Measurements from ENCODE around the gene CLASRP.
"Not testable (repeated sequence)": the region's sequence is repeated elsewhere in the genome, so short reads cannot be mapped to it uniquely, and the experiment has no call there.

Gene CLASRP, protein sequence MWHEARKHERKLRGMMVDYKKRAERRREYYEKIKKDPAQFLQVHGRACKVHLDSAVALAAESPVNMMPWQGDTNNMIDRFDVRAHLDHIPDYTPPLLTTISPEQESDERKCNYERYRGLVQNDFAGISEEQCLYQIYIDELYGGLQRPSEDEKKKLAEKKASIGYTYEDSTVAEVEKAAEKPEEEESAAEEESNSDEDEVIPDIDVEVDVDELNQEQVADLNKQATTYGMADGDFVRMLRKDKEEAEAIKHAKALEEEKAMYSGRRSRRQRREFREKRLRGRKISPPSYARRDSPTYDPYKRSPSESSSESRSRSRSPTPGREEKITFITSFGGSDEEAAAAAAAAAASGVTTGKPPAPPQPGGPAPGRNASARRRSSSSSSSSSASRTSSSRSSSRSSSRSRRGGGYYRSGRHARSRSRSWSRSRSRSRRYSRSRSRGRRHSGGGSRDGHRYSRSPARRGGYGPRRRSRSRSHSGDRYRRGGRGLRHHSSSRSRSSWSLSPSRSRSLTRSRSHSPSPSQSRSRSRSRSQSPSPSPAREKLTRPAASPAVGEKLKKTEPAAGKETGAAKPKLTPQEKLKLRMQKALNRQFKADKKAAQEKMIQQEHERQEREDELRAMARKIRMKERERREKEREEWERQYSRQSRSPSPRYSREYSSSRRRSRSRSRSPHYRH

DNA sequence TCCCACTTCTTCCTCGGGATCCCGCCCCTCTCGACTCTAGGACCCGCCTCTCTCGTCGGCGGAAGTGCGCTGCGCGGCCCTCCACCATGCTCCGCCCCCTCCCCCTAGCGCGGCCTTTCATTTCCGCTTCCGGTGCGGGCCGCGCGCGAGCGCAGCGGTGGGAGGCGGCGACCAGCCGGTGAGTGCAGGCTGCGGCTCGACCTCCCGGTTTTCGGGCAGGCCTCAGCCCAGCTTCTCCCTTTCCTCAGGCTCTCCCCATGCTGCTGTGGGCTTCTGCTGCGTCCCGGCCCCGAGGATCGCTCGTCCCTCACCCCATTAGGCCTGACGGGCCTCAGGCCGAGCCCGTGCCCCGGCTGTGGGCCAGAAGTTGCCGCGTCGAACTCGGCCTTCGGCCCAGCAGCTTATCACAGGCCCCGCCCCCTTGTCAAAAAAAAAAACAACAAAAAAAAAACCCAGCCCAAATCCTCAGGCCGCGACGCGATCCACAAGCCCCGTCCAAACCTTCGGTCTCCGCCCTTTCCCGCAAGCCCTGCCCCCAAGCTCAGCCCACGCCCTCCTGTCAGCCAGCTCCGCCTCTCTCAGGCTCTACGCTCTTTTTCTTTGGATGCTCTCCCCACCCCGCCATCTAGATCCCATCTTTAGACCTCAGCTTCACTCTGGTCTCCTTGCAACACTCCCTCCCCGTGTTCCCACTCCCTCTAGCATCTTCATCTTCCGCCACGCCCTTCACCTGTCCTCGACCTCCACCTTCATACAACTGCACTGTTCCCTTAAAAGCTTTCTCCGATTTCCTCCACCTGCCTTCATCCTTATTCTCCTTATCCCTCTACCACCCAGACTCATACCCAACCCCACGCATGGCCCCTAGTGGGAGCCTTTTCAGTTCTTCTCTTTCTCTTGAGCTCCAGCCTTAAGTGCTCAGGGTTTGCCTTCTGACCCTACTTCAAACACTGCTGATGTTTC is at the start of gene CLASRP:
Gene CLASRP, plus strand, starts transcription at position 115 of the 963 bp plus-strand sequence. CDS start 1,168 bp downstream, outside the sequence.
- DNase-seq (ENCODE audit: low read depth, low spot score): peak; percentile 77

GRCh38 chr19:44990459-44990858 is 48.4 kb upstream of the CLASRP start:
- DNase-seq (ENCODE audit: low read depth, low spot score): no peak

GRCh38 chr19:44990966-44991365 is 47.9 kb upstream of the CLASRP start:
- no peak for DNase-seq (ENCODE audit: low read depth, low spot score)

GRCh38 chr19:44992336-44993163 is 46.3 kb upstream of the CLASRP start:
- DNase-seq (ENCODE audit: low read depth, low spot score): no peak

DNA sequence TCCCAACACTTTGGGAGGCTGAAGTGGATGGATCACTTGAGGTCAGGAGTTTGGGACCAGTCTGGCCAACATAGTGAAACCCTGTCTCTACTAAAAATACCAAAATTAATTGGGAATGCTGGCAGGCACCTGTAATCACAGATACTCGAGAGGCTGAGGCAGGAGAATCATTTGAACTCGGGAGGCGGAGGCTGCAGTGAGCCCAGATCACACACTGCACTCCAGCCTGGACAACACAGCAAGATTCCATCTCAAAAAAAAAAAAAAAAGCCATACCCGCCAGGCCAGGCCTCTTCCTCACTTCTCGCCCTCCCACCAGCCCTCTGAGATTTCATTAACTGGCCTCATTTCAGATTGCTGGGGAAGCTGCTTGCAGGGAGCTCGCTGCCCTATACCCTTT is 45.3 kb upstream of the CLASRP start:
- no peak for DNase-seq (ENCODE audit: low read depth, low spot score)

- DNase-seq (ENCODE audit: low read depth, low spot score): no peak
These were observed 44.8 kb upstream of the CLASRP start for GRCh38 chr19:44993926-44994537.

- no peak for DNase-seq (ENCODE audit: low read depth, low spot score)
These were observed 40.8 kb upstream of the CLASRP start for GRCh38 chr19:44998025-44998424.

DNA sequence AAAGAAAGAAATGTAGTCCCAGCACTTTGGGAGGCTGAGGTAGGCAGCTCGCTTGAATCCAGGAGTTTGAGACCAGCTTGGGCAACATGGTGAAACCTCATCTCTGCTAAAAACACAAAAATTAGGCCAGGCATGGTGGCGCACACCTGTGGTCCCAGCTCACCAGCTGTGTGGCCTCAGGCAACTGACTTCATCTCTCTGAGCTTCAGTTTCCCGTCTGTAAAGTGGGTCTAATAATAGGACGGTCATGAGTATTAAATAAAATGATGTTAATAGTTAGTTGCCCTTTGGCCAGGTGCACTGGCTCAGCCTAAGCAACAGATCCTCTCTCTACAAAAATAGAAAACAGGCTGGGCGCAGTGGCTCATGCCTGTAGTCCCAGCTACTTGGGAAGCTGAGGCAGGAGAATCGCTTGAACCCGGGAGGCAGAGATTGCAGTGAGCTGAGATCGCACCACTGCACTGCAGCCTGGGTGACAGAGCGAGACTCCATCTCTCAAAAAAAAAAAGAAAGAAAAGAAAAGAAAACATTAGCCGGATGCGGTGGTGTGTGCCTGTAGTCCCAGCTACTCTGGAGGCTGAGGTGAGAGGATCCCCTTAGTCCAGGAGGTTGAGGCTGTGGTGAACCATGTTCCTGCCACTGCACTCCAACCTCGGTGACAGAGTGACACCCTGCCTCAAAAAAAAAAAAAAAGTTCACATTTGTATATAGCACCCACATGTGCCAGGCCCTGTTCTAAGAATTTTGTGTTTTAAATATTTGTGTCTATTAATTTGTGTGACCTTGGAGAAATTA is 39.5 kb upstream of the CLASRP start:
- DNase-seq (ENCODE audit: low read depth, low spot score): not testable (repeated sequence)

DNA sequence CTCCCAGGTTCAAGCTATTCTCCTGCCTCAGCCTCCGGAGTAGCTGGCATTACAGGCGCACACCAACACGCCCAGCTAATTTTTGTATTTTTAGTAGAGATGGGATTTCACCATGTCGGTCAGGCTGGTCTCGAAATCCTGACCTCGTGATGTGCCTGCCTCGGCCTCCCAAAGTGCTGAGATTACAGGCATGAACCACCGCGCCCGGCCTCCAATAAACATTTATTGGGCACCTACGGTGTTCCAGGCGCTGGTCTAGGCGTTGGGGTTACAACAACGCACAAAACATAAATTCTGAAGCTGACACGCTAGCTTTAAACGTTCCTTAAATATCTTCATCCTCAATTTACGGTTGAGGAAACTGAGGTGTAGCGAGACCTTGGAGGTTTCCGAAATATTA is 38.2 kb upstream of the CLASRP start:
- DNase-seq (ENCODE audit: low read depth, low spot score): not testable (repeated sequence)

DNA sequence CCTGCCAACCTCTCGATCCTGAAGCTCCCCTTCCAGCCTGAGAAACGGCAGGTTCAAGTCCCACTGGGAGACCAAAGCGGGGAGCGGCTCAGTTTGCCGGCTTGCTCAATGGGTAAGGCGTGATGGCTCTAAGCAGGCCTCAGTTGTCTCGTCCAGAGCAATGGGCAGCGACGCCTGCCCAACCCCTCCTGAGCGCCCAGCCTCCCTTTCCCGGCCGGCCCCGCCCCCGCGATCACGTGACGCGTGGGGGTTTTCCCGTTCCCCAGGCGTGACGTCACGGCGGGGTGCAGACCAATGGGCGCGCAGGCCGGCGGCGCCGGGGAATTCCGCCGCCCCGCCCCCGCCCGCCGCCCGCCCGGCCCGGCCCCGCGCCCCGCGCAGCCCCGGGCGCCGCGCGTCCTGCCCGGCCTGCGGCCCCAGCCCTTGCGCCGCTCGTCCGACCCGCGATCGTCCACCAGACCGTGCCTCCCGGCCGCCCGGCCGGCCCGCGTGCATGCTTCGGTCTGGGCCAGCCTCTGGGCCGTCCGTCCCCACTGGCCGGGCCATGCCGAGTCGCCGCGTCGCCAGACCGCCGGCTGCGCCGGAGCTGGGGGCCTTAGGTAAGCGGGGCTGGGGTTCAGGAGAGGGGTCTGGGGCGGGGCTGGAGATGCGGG is 37.6 kb upstream of the CLASRP start, which contains the start of gene RELB:
Gene RELB, plus strand, starts transcription at position 378 of the 653 bp plus-strand sequence. Its CDS starts 116 bp downstream, at position 494.
- peak; percentile 88 for DNase-seq (ENCODE audit: low read depth, low spot score)

GRCh38 chr19:45003485-45003884 is 35.4 kb upstream of the CLASRP start:
- no peak for DNase-seq (ENCODE audit: low read depth, low spot score)

- DNase-seq (ENCODE audit: low read depth, low spot score): no peak
These were observed 33.1 kb upstream of the CLASRP start for GRCh38 chr19:45005787-45006186.

DNA sequence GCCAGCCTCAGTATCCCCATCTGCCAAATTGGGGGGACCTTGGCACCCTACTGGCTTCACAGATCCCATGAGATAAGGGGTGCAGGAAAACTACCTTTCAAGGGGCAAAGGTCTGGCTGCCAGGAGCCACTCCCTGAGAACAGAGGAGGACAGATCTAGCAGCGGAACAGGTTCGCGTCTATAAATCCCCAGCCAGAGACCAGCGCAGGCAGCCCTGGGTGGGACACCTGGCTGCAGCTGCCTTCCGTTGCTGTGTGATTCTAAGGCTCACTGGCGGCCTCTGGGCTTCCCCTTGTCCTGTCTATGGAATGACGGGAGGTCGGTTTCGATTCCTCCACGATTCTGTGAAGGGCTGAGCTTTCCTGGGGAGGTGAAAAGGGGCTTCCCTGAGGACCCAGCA is 30.3 kb upstream of the CLASRP start:
- DNase-seq (ENCODE audit: low read depth, low spot score): no peak

- no peak for DNase-seq (ENCODE audit: low read depth, low spot score)
These were observed 29.1 kb upstream of the CLASRP start for GRCh38 chr19:45009625-45010255.

DNA sequence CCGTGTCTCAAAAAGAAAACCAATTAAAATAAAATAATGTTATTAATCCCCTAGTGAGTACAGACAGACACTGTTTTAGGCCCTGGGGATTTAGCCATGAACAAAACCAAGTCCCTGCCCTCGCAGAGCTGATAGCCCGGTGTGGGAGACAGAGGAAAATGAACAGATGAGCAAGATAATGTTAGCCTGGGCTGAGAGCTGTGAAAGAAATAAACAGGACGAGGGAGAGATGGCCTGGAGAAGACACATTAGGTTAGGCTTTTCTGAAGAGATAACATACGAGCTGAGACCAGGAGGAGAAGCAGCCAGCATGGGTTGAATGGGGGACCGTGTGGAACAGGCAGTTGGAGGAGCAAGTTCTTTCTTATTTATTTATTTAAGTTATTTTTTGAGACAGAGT is 28.5 kb upstream of the CLASRP start:
- no peak for DNase-seq (ENCODE audit: low read depth, low spot score)

DNA sequence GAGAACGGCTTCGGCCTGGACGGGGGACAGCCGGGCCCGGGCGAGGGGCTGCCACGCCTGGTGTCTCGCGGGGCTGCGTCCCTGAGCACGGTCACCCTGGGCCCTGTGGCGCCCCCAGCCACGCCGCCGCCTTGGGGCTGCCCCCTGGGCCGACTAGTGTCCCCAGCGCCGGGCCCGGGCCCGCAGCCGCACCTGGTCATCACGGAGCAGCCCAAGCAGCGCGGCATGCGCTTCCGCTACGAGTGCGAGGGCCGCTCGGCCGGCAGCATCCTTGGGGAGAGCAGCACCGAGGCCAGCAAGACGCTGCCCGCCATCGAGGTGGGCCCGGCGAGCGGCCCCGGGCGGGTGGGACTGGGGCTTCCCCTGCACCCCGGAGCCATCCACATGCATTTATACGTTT is 26.9 kb upstream of the CLASRP start:
- no peak for DNase-seq (ENCODE audit: low read depth, low spot score)

GRCh38 chr19:45016388-45017314 is 22.2 kb upstream of the CLASRP start:
- DNase-seq (ENCODE audit: low read depth, low spot score): peak; percentile 21
